HepG2 (cell line): ENCODE results near the gene DNMT3A. TPM values are rescaled to one million over a fixed set of nuclear protein-coding genes. Genes with fewer than 3 reads are reported as not detected.

ENCODE experiments used
- ATAC-seq: fragments of 200-7000 bp; cut with Tn5 transposase; 3 replicates; pipeline ENCODE4 v1.9.1; 2020; ENCODE audit warnings: mild to moderate bottlenecking, moderate library complexity
- BruUV-seq: library from RNA; stranded (reverse); fragments of 400-500 nt; replicated peaks from 2 replicates; lab custom pipeline; 2021; lab: Mats Ljungman, UMichigan
- CTCF ChIA-PET: fragments of 300-600 bp; formaldehyde crosslinking; extraction: SDS; loops from one replicate; lab custom pipeline; 2021; ENCODE audit warnings: low total read pairs, inconsistent platforms, low intra/inter-chr PET ratio; lab: Yijun Ruan, JAX
- POLR2A ChIA-PET: fragments of 350-600 bp; sonication (Branson Sonifier 250); formaldehyde crosslinking; loops from one replicate; lab custom pipeline; 2020; ENCODE audit warnings: antibody characterized with exemption, inconsistent platforms; lab: Yijun Ruan, JAX
- DNase-seq: peaks from one replicate; pipeline ENCODE4 v3.0.0-alpha.2; 2015; ENCODE audit warnings: low spot score
- FAIRE-seq: peaks from 3 replicates; lab custom pipeline; 2011; peaks lifted over from hg19 to GRCh38; lab: Jason Lieb, UNC
- H2AFZ ChIP-seq: one replicate; pipeline ENCODE4 v1.6.1; 2011; ENCODE audit warnings: low read length, inconsistent platforms
- H3K27ac ChIP-seq: fragments of 300-600 bp; 3 replicates; pipeline ENCODE4 v1.8.0; 2011; ENCODE audit warnings: mixed run types, mild to moderate bottlenecking, mixed read lengths, low read length, inconsistent platforms; ENCODE audit not compliant: insufficient read depth; ENCODE audit errors: extremely low read length
- H3K27me3 ChIP-seq, 2 experiments: fragments of 200-600 bp in 1 of 2; 2 replicates in 1 of 2; 3 replicates in 1 of 2; pipeline versions ENCODE4 v1.6.0 to v1.8.0; 2011; ENCODE audit warnings: low read length in 2 of 2, mild to moderate bottlenecking in 2 of 2, moderate library complexity in 2 of 2, inconsistent platforms in 1 of 2; ENCODE audit not compliant: insufficient read depth in 2 of 2, control insufficient read depth in 1 of 2
- H3K36me3 ChIP-seq, 2 experiments: fragments of 200-600 bp in 1 of 2; replicated peaks in 1 of 2; 2 replicates in 1 of 2; 3 replicates in 1 of 2; pipeline versions ENCODE4 v1.5.1 to v1.8.0; 2011; ENCODE audit warnings: low read length in 2 of 2, inconsistent platforms in 1 of 2; ENCODE audit not compliant: insufficient read depth in 2 of 2, control insufficient read depth in 1 of 2
- H3K4me1 ChIP-seq: 2 replicates; pipeline ENCODE4 v1.5.1; 2012; ENCODE audit warnings: low read length, inconsistent platforms; ENCODE audit not compliant: insufficient read depth
- H3K4me2 ChIP-seq: 2 replicates; pipeline ENCODE4 v1.6.0; 2011; ENCODE audit warnings: low read depth, low read length, inconsistent platforms
- H3K4me3 ChIP-seq, 3 experiments: fragments of 200-600 bp in 1 of 3; sonication (generic), shearing (Covaris generic) in 1 of 3; replicated peaks in 1 of 3; 2 replicates each; pipeline ENCODE4 v1.5.1; 2011 to 2016; ENCODE audit warnings: low read length in 3 of 3, inconsistent platforms in 2 of 3, low read depth in 2 of 3, mild to moderate bottlenecking in 2 of 3, control low read depth in 1 of 3, mixed read lengths in 1 of 3; ENCODE audit not compliant: insufficient read depth in 1 of 3
- H3K79me2 ChIP-seq: one replicate; pipeline ENCODE4 v1.6.1; 2011; ENCODE audit warnings: low read length, inconsistent platforms; ENCODE audit not compliant: insufficient read depth
- H3K9ac ChIP-seq: 2 replicates; pipeline ENCODE4 v1.6.0; 2011; ENCODE audit warnings: mild to moderate bottlenecking, low read depth, low read length, inconsistent platforms; ENCODE audit not compliant: insufficient read depth
- H3K9me3 ChIP-seq: 2 replicates; pipeline ENCODE4 v1.5.1; 2012; ENCODE audit warnings: mild to moderate bottlenecking, low read length
- H4K20me1 ChIP-seq: 2 replicates; pipeline ENCODE4 v1.6.0; 2011; ENCODE audit warnings: inconsistent platforms, mild to moderate bottlenecking, low read length, moderate library complexity; ENCODE audit not compliant: insufficient read depth
- CHD4 ChIP-seq: fragments of 200-600 bp; sonication (generic); IDR thresholded peaks from 2 replicates; pipeline ENCODE4 v1.7.0; 2017; ENCODE audit warnings: mild to moderate bottlenecking, low read length, borderline replicate concordance
- FOXK1 ChIP-seq: sonication (generic); formaldehyde crosslinking; IDR thresholded peaks from 2 replicates; pipeline ENCODE4 v1.4.0; 2020; ENCODE audit warnings: low read depth, missing genetic modification reagents, borderline replicate concordance
- NCOA1 ChIP-seq: sonication (generic); formaldehyde crosslinking; IDR thresholded peaks from 2 replicates; pipeline ENCODE4 v1.9.0; 2021; ENCODE audit warnings: missing genetic modification reagents
- PCBP1 ChIP-seq: fragments of 200-400 bp; formaldehyde crosslinking; IDR thresholded peaks from 2 replicates; pipeline ENCODE4 v1.6.1; 2017; ENCODE audit warnings: mild to moderate bottlenecking, low read depth, low read length, borderline replicate concordance
- PRDM10 ChIP-seq: sonication (generic); formaldehyde crosslinking; IDR thresholded peaks from 2 replicates; pipeline ENCODE4 v1.4.0; 2020; ENCODE audit warnings: low read depth, missing genetic modification reagents
- SMARCC2 ChIP-seq: fragments of 450-650 bp; IDR thresholded peaks from 2 replicates; pipeline ENCODE4 v1.6.1; 2017; ENCODE audit warnings: antibody characterized with exemption, mild to moderate bottlenecking
- TOPORS ChIP-seq: sonication (generic); formaldehyde crosslinking; IDR thresholded peaks from 2 replicates; pipeline ENCODE4 v1.8.0; 2023; ENCODE audit warnings: mild to moderate bottlenecking, missing genetic modification reagents
- ZFP1 ChIP-seq: IDR thresholded peaks from 2 replicates; pipeline ENCODE4 v1.6.1; 2016
- ZMAT5 ChIP-seq: sonication (generic); formaldehyde crosslinking; IDR thresholded peaks from 2 replicates; pipeline ENCODE4 v1.5.0; 2020; ENCODE audit warnings: mild to moderate bottlenecking, low read depth, missing genetic modification reagents, borderline replicate concordance
- ZNF354B ChIP-seq: sonication (generic); formaldehyde crosslinking; IDR thresholded peaks from 2 replicates; pipeline ENCODE4 v1.8.0; 2022; ENCODE audit warnings: mild to moderate bottlenecking, missing genetic modification reagents
- ZNF558 ChIP-seq: sonication (generic); formaldehyde crosslinking; IDR thresholded peaks from 2 replicates; pipeline ENCODE4 v1.9.0; 2022; ENCODE audit warnings: mild to moderate bottlenecking, missing genetic modification reagents, borderline replicate concordance
- WGBS: methylation state at CpG from one replicate; pipeline ENCODE4 v1.1.6; 2017; ENCODE audit warnings: low lambda C conversion rate; 5-methylcytosine and 5-hydroxymethylcytosine counted together
- in situ Hi-C: cut with HindIII; loops from 2 replicates; pipeline ENCODE4 v1.10.0; 2017; ENCODE audit warnings: low pct_unique_long_range_greater_than_20kb; ENCODE audit not compliant: extremely low pct_ligation_motif_present
- intact Hi-C: fragments of 100-400 bp; cut with micrococcal nuclease; formaldehyde crosslinking; loops from one replicate; pipeline ENCODE4 v1.10.0; 2022; ENCODE audit not compliant: unreplicated experiment
- polyA plus RNA-seq, 8 experiments: library from polyadenylated mRNA; depleted of rRNA in 3 of 8; stranded (reverse) in 7 of 8; unstranded in 1 of 8; fragments of >200 nt; fragmentation: Illumina TruSeq in 4 of 8; extraction: Trizol in 4 of 8; gene quantifications; 2 replicates each; pipeline versions ENCODE4 v1.2.1 to v1.2.3, GENCODE V29; 2011 to 2016; ENCODE audit warnings: low read depth in 4 of 8, missing spikeins in 1 of 8, mixed read lengths in 1 of 8; ENCODE audit not compliant: insufficient read depth in 1 of 8
- total RNA-seq, 5 experiments: library from RNA; depleted of rRNA; stranded (reverse); fragments of >200 nt; fragmentation: Illumina TruSeq; extraction: Trizol; gene quantifications; 2 replicates each; pipeline ENCODE4 v1.2.3, GENCODE V29; 2016; ENCODE audit warnings: low read depth in 1 of 5
- TF ChIP-seq, protein P1 (sequence below): sonication (generic); formaldehyde crosslinking; conservative IDR thresholded peaks from 2 replicates; pipeline ENCODE4 v1.8.1; 2023; ENCODE audit warnings: missing genetic modification reagents
- TF ChIP-seq, protein P2 (sequence below): sonication (generic); formaldehyde crosslinking; IDR thresholded peaks from 2 replicates; pipeline ENCODE4 v1.4.0; 2020; ENCODE audit warnings: missing genetic modification reagents
- TF ChIP-seq, protein P3 (sequence below): sonication (generic); formaldehyde crosslinking; IDR thresholded peaks from 2 replicates; pipeline ENCODE4 v1.9.0; 2021; ENCODE audit warnings: missing genetic modification reagents, borderline replicate concordance

The DNMT3A gene
- total and polyA plus RNA-seq, 2 of the 13 experiments (the other 11 are each of a cell fraction or from before 2014, with no cell fraction given), result 14.7 to 29.1 TPM

GRCh38 chr2:25336383-25336841 is 5.3 kb downstream of the DNMT3A start:
- H3K4me3 ChIP-seq, result no peak overlapping the region
- H4K20me1 ChIP-seq, result no peaks in the 10 kb centered on the region; the same call in 1 of the 2 replicates
- DNase-seq, result no peak
- H2AFZ ChIP-seq, result no peak overlapping the region
- BruUV-seq, result no TSS peak
- H3K4me1 ChIP-seq, result peaks cover 32% of the 10 kb centered on the region
- H3K9me3 ChIP-seq, result no peaks in the 10 kb centered on the region
- H3K9ac ChIP-seq, result no peak overlapping the region
- H3K79me2 ChIP-seq, result no peaks in the 10 kb centered on the region
- no peak overlapping the region for H3K4me2 ChIP-seq
- in situ Hi-C loops (no loop called here), intact Hi-C loops (no loop called here)
- no peak overlapping the region for H3K27ac ChIP-seq
- ChIA-PET POLR2A (interaction anchor here (0.8 kb wide), 1 partner anchor 22 kb away, joined by 4 read pairs; no protein-coding TSS in a partner anchor), CTCF (no interaction called here)
- H3K36me3 ChIP-seq, result no peaks in the 10 kb centered on the region
- no peak for ATAC-seq
- H3K27me3 ChIP-seq, result peaks cover 0 to 21% of the 10 kb centered on the region in 2 experiments; a peak in 2 of 5 replicates
- WGBS, result 62% methylated on average over 10 of the region's 10 CpGs
- no peak for FAIRE-seq
- no peak for TF ChIP-seq NCOA1 (CRISPR knock-in tag)
- TF ChIP-seq, protein P1, sequence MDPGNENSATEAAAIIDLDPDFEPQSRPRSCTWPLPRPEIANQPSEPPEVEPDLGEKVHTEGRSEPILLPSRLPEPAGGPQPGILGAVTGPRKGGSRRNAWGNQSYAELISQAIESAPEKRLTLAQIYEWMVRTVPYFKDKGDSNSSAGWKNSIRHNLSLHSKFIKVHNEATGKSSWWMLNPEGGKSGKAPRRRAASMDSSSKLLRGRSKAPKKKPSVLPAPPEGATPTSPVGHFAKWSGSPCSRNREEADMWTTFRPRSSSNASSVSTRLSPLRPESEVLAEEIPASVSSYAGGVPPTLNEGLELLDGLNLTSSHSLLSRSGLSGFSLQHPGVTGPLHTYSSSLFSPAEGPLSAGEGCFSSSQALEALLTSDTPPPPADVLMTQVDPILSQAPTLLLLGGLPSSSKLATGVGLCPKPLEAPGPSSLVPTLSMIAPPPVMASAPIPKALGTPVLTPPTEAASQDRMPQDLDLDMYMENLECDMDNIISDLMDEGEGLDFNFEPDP (CRISPR knock-in tag), result no peak
- no peak for TF ChIP-seq ZMAT5 (CRISPR knock-in tag)
- TF ChIP-seq TOPORS (CRISPR knock-in tag), result no peak
- TF ChIP-seq FOXK1 (CRISPR knock-in tag), result no peak
- TF ChIP-seq, protein P2, sequence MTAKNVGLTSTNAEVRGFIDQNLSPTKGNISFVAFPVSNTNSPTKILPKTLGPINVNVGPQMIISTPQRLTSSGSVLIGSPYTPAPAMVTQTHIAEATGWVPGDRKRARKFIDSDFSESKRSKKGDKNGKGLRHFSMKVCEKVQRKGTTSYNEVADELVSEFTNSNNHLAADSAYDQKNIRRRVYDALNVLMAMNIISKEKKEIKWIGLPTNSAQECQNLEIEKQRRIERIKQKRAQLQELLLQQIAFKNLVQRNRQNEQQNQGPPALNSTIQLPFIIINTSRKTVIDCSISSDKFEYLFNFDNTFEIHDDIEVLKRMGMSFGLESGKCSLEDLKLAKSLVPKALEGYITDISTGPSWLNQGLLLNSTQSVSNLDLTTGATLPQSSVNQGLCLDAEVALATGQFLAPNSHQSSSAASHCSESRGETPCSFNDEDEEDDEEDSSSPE (CRISPR knock-in tag), result no peak
- TF ChIP-seq ZFP1, result no peak
- TF ChIP-seq PCBP1, result no peak
- no peak for TF ChIP-seq ZNF354B
- TF ChIP-seq, protein P3, sequence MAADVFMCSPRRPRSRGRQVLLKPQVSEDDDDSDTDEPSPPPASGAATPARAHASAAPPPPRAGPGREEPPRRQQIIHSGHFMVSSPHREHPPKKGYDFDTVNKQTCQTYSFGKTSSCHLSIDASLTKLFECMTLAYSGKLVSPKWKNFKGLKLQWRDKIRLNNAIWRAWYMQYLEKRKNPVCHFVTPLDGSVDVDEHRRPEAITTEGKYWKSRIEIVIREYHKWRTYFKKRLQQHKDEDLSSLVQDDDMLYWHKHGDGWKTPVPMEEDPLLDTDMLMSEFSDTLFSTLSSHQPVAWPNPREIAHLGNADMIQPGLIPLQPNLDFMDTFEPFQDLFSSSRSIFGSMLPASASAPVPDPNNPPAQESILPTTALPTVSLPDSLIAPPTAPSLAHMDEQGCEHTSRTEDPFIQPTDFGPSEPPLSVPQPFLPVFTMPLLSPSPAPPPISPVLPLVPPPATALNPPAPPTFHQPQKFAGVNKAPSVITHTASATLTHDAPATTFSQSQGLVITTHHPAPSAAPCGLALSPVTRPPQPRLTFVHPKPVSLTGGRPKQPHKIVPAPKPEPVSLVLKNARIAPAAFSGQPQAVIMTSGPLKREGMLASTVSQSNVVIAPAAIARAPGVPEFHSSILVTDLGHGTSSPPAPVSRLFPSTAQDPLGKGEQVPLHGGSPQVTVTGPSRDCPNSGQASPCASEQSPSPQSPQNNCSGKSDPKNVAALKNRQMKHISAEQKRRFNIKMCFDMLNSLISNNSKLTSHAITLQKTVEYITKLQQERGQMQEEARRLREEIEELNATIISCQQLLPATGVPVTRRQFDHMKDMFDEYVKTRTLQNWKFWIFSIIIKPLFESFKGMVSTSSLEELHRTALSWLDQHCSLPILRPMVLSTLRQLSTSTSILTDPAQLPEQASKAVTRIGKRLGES (CRISPR knock-in tag), result no peak
- no peak for TF ChIP-seq SMARCC2
- TF ChIP-seq PRDM10 (CRISPR knock-in tag), result no peak
- TF ChIP-seq ZNF558 (CRISPR knock-in tag), result no peak
- no peak for TF ChIP-seq CHD4
